UCSD-AML1 (cell line): ENCODE results near the gene RNU1-3.
"Not testable (repeated sequence)": the region's sequence is repeated elsewhere in the genome, so short reads cannot be mapped to it uniquely, and the experiment has no call there.

Source experiments
- DNase-seq: peaks from one replicate; lab custom pipeline; 2025; ENCODE audit not compliant: unreplicated experiment; lab: John Stamatoyannopoulos, UW

The RNU1-3 gene

DNA sequence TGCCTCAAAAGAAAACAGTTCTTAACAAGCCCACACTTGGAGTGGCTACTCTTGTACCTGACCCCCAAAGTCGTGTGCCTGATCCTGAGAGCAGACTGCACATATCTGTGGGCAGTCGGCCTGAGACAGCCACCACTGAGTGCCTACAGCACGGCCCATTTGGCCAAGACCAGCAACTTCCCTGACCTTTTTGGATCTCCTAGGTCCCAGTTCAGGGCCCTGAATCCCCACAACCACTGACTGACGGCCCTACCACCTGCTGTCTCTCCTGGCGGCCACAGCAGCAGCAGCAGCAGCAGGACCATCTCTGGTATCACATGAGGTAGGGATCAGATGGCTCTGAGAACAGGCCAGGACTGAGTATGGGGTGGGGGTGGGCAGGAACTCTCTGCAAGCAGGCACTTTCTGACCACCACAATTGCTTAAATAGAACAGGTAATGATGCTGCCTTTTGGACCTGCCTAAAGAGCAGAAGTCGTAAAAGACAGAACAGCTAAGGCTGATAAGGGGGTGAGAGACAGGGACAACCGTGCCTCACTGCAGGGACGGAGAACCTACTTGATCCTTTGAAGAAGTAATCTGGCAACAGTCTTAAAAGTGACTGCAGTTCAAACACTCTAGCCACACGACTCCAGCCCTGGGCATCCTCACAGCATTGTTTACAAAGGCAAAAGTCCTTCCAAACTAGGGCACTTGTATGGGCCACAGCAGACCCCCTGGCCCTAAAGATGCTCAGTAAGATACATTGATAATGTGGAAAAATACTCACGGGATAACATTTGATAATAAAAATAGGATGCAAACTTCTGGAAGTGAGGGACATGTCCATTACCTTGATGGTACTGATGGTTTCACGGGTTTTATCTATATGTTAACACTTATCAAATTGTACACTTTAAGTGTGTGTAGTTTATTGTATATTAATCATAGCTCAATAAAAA is 27.4 kb downstream of the RNU1-3 start:
- DNase-seq = not testable (repeated sequence)

DNA sequence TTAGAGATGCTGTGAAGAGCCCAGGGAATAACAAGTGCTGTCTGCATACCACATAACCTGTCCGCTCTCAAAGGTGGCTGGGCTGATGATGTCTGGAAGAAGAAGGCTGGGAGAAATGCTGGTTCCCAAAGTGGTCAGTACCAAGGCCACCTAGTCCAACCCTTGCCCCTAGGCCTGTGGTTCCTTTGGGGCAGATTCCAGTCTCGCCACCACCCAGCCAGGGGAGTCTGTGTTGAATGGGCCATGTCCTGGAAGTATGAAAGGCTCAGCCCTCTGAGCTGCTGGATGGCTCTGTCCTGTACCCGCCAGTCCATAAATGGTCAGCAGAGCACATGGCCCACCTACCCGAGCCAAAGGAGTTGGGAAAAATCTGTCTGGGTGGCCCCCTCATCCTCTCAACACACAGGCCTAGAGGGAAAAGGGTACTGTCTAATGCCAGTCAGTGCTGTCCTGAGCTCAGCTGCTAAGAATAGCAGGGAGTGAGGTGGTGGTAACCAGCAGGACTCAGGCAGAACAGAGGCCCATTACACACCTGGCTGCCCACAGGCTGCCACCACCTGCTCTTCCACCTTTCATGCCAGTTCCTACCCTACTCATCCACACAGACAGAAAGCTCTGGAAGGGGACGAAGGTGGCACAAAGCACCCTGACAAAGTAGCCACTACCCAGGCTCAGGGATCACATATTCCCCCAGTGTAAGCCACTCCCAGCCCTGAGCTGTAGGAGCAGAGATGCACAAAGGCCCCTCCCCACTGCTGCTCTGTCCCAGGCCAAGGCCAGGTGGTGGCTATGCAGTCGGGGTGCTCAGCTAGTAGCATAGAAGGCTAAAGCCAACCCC is 28.6 kb downstream of the RNU1-3 start:
- DNase-seq = not testable (repeated sequence)

GRCh38 chr1:16636551-16637195 is 30.1 kb downstream of the RNU1-3 start:
- not testable (repeated sequence) for DNase-seq

- DNase-seq = not testable (repeated sequence)
These were observed 30.8 kb downstream of the RNU1-3 start for GRCh38 chr1:16635959-16636358.

DNA sequence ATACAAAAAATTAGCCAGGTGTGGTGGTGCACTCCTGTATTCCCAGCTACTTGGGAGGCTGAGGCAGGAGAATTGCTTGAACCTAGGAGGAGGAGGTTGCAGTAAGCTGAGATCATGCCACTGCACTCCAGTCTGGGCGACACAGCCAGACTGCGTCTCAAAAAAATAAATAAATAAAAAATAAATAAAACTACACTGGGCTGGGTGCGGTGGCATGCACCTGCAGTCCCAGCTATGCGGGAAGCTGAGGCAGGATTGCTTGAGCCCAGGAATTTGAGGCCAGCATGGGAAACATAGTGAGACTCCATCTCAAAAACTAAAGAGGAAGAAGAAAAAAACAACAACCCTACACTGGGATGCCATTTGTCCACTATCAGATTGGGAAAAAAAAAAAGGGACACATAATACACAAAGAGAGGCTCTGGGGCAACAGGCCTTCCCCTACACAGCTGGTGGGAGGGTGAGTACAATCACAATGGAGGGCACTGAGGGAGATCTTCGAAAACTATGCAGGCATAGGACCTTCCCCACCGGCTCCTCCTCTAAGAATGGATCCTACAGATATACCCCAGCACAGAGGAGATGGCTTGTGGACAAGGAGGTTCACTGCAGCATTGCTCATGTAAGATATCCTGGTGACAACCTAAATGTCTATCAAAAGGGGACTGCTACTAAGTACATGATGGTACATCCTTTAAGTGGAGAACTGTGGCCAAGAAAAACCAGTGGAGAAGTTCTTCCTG is 33.0 kb downstream of the RNU1-3 start:
- not testable (repeated sequence) for DNase-seq

GRCh38 chr1:16632044-16632850 is 34.5 kb downstream of the RNU1-3 start:
- DNase-seq = not testable (repeated sequence)

DNA sequence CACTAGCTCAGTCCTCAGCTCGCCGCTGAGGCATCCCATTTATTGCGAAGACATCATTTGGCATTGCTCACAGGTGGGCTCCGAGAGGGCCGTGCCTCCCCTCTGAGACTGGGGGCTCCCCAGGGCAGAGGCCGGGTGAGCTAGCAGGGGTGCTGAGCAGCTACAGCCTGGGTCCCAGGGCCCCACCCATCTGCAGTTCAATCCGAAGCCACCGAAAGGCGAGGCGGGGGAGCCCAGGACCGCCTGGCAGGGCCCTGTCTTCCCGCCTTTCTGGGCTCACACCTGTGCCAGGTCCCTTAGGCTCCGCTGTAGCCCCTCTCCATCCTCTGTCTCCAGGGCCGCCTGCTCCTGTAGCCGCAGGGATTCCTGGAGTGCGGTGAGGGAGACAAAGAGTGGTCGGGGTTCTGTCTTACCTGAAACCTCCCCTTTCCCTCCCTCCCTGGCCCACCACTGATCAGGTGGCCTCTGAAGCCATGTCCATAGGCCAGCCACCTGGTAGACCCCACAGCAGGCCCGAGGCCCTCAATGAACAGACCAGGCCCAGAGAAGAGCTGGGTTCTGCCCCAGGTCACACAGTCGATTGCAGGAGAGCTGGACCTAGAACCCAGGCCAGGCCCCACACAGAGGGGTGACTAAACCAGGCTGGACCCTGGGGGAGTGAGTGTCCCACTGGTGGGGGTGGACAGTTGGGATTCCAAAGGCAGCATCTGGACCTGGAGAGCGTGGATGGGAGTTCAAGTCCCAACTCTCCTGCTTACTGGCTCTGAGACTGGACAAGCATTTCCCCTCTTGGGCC is 35.3 kb downstream of the RNU1-3 start:
- DNase-seq = no peak

DNA sequence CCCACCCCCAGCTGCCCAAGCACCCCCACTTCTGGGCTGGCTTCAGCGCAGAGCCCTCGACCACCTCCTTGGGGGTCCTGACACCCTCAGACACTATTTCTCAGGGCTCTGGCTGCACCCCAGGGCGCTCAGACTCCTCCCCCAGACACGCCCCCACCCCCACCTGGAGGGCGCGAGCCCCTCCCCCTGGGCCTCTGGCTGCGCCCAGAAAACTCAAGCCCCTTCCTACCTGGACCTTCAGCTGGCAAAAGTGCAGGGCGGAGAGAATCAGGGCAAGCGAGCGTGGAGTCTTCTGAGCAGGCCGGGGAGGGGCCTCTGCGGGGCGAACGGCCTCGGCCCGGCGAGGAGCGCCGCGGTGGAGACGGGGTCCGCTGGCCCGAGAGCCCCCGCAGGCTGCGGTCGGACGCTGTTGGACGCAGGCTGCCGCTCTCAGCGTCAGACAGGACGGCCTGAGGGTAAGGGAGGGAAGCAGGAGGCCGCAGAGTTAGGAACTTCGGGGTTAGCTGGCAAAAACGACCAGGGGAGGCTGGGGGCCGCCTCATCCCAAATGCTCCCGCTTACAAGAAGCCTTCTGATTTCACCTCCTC is 36.0 kb downstream of the RNU1-3 start:
- no peak for DNase-seq

- DNase-seq = not testable (repeated sequence)
These were observed 36.7 kb downstream of the RNU1-3 start for GRCh38 chr1:16629916-16630530.

DNA sequence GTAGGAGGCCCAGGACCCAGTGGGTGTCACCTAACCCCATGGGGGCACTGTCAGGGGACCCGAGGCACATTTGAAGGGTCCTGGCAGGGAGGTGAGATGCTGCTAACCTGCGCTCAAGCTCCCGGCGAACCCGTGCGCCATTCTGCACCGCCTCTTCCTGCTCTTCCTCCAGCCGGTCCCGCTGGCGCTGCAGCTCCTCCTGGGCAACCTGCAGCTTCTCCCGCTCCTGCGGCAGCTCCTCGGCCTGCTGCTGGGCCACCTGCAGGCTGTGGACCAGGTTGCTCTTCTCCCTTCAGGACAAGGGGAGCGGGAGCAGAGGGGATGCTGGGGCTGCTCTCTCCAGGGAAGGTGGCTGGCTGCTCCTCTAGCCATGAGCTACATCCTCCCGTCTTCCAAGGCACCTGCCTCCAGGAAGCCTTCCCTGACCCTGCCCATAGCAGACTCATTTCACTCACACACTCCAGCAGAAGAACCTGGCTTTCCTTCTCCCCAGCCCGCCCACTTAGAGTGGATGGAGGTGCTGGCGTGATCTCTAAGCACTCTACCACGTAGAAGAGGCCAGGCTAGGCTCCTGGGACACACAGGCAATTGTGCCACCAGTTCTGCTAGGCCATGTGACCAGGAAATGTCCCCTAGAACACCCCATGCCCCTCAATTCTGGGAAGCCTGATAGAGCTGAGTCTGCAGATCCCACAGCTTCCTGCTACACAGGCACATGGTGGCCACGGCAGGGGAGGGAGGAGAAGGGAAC is 38.2 kb downstream of the RNU1-3 start:
- DNase-seq = no peak

- not testable (repeated sequence) for DNase-seq
These were observed 40.3 kb downstream of the RNU1-3 start for GRCh38 chr1:16626409-16626983.

GRCh38 chr1:16625497-16626408 is 41.0 kb downstream of the RNU1-3 start:
- no peak for DNase-seq

DNA sequence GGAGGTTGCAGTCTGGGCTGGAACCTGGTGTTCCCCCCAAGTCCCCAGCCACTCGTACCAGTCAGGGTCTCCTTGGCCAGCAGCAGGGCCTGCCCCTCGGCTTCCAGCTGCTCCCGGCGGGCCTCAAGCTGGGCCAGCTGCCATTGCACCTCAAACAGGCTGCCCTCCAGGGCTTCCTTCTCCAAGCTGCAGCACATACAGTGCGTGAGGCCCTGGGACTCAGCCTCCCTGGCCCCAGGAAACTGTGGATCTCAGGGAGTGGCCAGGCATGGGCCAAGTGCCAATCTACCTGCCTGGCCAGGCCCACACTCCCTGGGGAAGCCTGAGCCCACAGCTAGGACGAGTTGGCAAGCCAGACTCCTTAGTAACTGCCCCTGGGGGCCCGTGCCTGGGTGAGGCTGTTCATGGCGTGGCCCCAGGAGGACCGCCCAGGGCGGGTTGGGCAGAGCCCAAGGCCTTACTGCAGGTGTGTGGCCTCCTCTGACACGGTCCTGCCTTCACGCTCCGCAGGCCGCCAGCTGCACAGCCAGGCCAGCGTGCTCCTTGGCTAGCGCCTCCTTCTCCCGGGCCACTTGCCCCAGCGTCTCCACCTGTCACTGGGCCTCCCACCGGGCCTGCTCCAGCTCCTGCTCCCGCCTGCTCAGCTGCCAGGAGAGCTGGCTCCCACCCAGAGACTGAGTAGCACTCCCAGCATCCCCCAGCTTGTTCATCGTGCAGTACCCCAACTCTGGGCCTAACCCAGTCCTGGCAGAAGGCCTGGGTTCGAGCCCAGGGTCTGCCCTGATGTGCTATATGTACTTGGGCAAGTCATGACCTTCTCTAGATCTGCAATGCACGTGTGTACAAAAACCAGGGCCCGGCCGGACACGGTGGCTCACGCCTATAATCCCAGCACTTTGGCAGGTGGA is 42.7 kb downstream of the RNU1-3 start:
- DNase-seq = not testable (repeated sequence)

- not testable (repeated sequence) for DNase-seq
These were observed 43.4 kb downstream of the RNU1-3 start for GRCh38 chr1:16623337-16623736.
